Measurements from ENCODE around the gene NOTCH3. TPM values are rescaled to one million over a fixed set of nuclear protein-coding genes. Genes with fewer than 3 reads are reported as not detected.
A peak's percentile ranks its signal among the peaks of the same experiment; 100 is the strongest.

The NOTCH3 gene
- total RNA-seq, 1 donor from 2014 or later, result 162 TPM

DNA sequence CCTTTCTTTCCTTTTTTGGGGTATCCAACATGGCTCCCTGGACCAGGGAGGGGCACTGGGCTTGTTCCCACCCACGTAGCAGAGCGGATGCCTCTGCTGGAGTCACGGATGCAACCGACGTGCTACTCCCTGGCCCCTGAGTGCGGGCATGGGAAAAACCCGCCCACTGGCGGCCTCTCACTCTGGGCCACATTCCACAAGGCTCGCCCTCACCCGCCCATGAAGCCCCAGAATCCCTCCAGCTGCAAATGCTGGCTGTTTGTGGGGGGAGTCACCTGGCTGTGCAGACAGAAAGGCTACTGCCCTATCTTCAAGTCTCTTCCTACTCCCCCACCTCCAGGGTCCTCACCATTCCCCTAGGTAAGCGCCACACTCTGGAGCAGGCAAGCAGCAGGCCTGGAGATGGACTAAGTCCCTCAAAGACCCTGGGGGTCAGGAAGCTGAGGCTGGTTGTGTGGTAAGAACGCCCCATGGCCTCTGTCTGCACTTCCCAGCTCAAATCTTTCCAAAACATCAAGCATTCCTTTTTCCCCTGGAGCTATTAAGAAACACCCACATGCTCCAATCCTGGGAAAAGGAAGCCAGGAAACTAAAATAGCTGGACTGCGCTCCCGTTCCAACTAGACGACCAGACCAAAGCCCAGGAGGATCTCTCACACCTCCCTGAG lies 49.3 kb upstream of the NOTCH3 start:
- DNase-seq (ENCODE audit: low read depth), result peak; percentile 88
- peaks cover 59% of the 10 kb centered on the region for H3K4me1 ChIP-seq (ENCODE audit: insufficient read depth, low read length)
- no peaks in the 10 kb centered on the region for H3K9me3 Mint-ChIP-seq (ENCODE audit: unreplicated experiment)

DNA sequence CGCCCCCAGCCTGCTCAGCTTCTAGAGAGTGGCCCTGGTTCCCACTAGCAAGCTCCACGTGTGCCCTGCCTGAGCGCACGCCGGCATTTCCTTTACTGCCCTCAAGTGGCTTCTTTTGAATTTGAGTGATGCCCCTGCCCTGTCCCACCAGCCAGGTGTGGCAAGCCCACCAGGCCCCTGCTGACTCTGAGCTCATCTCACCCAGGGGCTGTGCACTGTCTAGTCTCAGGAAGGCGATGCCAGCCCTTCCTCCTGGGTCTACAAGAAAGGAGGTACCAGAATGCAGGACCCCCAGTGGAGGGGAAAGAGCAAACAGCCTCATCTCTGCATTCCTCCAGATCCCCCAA lies 48.7 kb upstream of the NOTCH3 start:
- Histone ChIP-seq H4K20me1 (ENCODE audit: insufficient read depth, low read length) (peaks cover 89% of the 10 kb centered on the region), H3K27ac (ENCODE audit: low read depth, low read length) (peak overlapping the region; percentile 99), H3K27me3 (ENCODE audit: insufficient read depth, low read length) (no peaks in the 10 kb centered on the region), H3K4me1 (ENCODE audit: insufficient read depth, low read length) (peaks cover 59% of the 10 kb centered on the region), H2AFZ (ENCODE audit: low read depth, low read length) (no peak overlapping the region), H3K9ac (ENCODE audit: low read length) (peak overlapping the region; percentile 89), H3K36me3 (ENCODE audit: insufficient read depth, low read length) (peaks cover 16% of the 10 kb centered on the region), H3K4me2 (ENCODE audit: low read length) (peak overlapping the region; percentile 84), H3K9me3 (ENCODE audit: insufficient read depth, low read depth, low read length) (no peaks in the 10 kb centered on the region), H3K4me3 (ENCODE audit: insufficient read depth, low read depth, low read length) (peak overlapping the region; percentile 31), H3K79me2 (ENCODE audit: insufficient read depth, low read length) (peaks cover 75% of the 10 kb centered on the region)
- Mint-ChIP-seq H3K4me1 (ENCODE audit: low read depth, unreplicated experiment) (peaks cover 60% of the 10 kb centered on the region), H3K9me3 (ENCODE audit: unreplicated experiment) (no peaks in the 10 kb centered on the region), H3K27me3 (ENCODE audit: low read depth, unreplicated experiment) (no peaks in the 10 kb centered on the region), H3K36me3 (ENCODE audit: low read depth, unreplicated experiment) (peaks cover 13% of the 10 kb centered on the region), H3K4me3 (ENCODE audit: unreplicated experiment) (peak overlapping the region; percentile 34), H3K27ac (ENCODE audit: unreplicated experiment) (peak overlapping the region; percentile 94)
- FAIRE-seq (no peak), DNase-seq (ENCODE audit: low read depth) (no peak)
- TF ChIP-seq, protein P1, sequence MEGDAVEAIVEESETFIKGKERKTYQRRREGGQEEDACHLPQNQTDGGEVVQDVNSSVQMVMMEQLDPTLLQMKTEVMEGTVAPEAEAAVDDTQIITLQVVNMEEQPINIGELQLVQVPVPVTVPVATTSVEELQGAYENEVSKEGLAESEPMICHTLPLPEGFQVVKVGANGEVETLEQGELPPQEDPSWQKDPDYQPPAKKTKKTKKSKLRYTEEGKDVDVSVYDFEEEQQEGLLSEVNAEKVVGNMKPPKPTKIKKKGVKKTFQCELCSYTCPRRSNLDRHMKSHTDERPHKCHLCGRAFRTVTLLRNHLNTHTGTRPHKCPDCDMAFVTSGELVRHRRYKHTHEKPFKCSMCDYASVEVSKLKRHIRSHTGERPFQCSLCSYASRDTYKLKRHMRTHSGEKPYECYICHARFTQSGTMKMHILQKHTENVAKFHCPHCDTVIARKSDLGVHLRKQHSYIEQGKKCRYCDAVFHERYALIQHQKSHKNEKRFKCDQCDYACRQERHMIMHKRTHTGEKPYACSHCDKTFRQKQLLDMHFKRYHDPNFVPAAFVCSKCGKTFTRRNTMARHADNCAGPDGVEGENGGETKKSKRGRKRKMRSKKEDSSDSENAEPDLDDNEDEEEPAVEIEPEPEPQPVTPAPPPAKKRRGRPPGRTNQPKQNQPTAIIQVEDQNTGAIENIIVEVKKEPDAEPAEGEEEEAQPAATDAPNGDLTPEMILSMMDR (IDR thresholded peaks at IDR 0.05; ENCODE audit: insufficient read depth, low read depth, low read length), result no peak
- TF ChIP-seq EZH2 (IDR thresholded peaks at IDR 0.05; ENCODE audit: insufficient read depth, low read length), result no peak

More for the DNA sequence above, 49.3 kb upstream of the NOTCH3 start:
- H3K27me3 Mint-ChIP-seq (ENCODE audit: low read depth, unreplicated experiment), result no peaks in the 10 kb centered on the region
- peak; percentile 89 for FAIRE-seq
- Histone ChIP-seq H3K9me3 (ENCODE audit: insufficient read depth, low read depth, low read length) (no peaks in the 10 kb centered on the region), H3K36me3 (ENCODE audit: insufficient read depth, low read length) (peaks cover 21% of the 10 kb centered on the region), H3K9ac (ENCODE audit: low read length) (peak overlapping the region; percentile 89), H3K27ac (ENCODE audit: low read depth, low read length) (peak overlapping the region; percentile 99), H4K20me1 (ENCODE audit: insufficient read depth, low read length) (peaks cover 89% of the 10 kb centered on the region), H3K27me3 (ENCODE audit: insufficient read depth, low read length) (no peaks in the 10 kb centered on the region), H2AFZ (ENCODE audit: low read depth, low read length) (no peak overlapping the region), H3K4me3 (ENCODE audit: insufficient read depth, low read depth, low read length) (peak overlapping the region; percentile 35), H3K4me2 (ENCODE audit: low read length) (peak overlapping the region; percentile 84), H3K79me2 (ENCODE audit: insufficient read depth, low read length) (peaks cover 75% of the 10 kb centered on the region)
- peak overlapping the region; percentile 94 for H3K27ac Mint-ChIP-seq (ENCODE audit: unreplicated experiment)
- no peak overlapping the region for H3K4me3 Mint-ChIP-seq (ENCODE audit: unreplicated experiment)
- H3K4me1 Mint-ChIP-seq (ENCODE audit: low read depth, unreplicated experiment), result peaks cover 54% of the 10 kb centered on the region
- no peak for TF ChIP-seq EZH2 (IDR thresholded peaks at IDR 0.05; ENCODE audit: insufficient read depth, low read length)
- TF ChIP-seq, protein P1 (IDR thresholded peaks at IDR 0.05; ENCODE audit: insufficient read depth, low read depth, low read length), result no peak
- peaks cover 10% of the 10 kb centered on the region for H3K36me3 Mint-ChIP-seq (ENCODE audit: low read depth, unreplicated experiment)

Measured in astrocyte (in vitro differentiated cells and primary cell).